H1 (cell line): Measurements from ENCODE around the gene CEACAM8. TPM values are rescaled to one million over a fixed set of nuclear protein-coding genes. Genes with fewer than 3 reads are reported as not detected.

Source experiments
- CTCF ChIA-PET: fragments of 300-600 bp; sonication (Branson Sonifier 250); formaldehyde crosslinking; loops from one replicate; lab custom pipeline; 2021; ENCODE audit not compliant: partially characterized antibody; lab: Charles Lee
- POLR2A ChIA-PET: fragments of 300-600 bp; sonication (Branson Sonifier 250); formaldehyde crosslinking; loops from one replicate; lab custom pipeline; 2021; ENCODE audit warnings: inconsistent platforms; ENCODE audit not compliant: partially characterized antibody; lab: Charles Lee
- DNase-seq, 2 experiments: peaks; one replicate each; pipeline versions ENCODE4 v3.0.0 to v3.0.0-alpha.2; 2010 to 2022; ENCODE audit warnings: low spot score in 2 of 2, low read depth in 1 of 2, mixed read lengths in 1 of 2
- FAIRE-seq: peaks from 2 replicates; lab custom pipeline; 2011; peaks lifted over from hg19 to GRCh38; lab: Jason Lieb, UNC
- H2AFZ ChIP-seq: 2 replicates; pipeline ENCODE4 v1.8.1; 2012; ENCODE audit warnings: low read length, inconsistent platforms
- H2AK5ac ChIP-seq: 2 replicates; pipeline ENCODE4 v1.6.1; 2013; ENCODE audit warnings: low read depth, low read length
- H2BK120ac ChIP-seq: replicated peaks from 2 replicates; pipeline ENCODE3; 2013; ENCODE audit warnings: low read depth, low read length, inconsistent platforms
- H2BK12ac ChIP-seq: 2 replicates; pipeline ENCODE4 v1.6.1; 2013; ENCODE audit warnings: low read depth, low read length
- H2BK15ac ChIP-seq: 2 replicates; pipeline ENCODE4 v1.6.1; 2013; ENCODE audit warnings: low read length
- H2BK20ac ChIP-seq: 2 replicates; pipeline ENCODE4 v1.6.1; 2013; ENCODE audit warnings: low read length
- H2BK5ac ChIP-seq: 2 replicates; pipeline ENCODE4 v1.6.1; 2013; ENCODE audit warnings: low read depth, low read length
- H3K14ac ChIP-seq: 2 replicates; pipeline ENCODE4 v1.6.1; 2013; ENCODE audit warnings: inconsistent platforms; ENCODE audit not compliant: insufficient read length
- H3K18ac ChIP-seq: 2 replicates; pipeline ENCODE4 v1.6.1; 2013; ENCODE audit warnings: low read length; ENCODE audit errors: extremely low read depth
- H3K23ac ChIP-seq: 2 replicates; pipeline ENCODE4 v1.6.1; 2013; ENCODE audit warnings: inconsistent platforms; ENCODE audit not compliant: insufficient read length
- H3K23me2 ChIP-seq: 2 replicates; pipeline ENCODE4 v1.6.1; 2013; ENCODE audit warnings: low read depth, low read length
- H3K27ac ChIP-seq: 2 replicates; pipeline ENCODE4 v1.6.1; 2011; ENCODE audit warnings: low read depth, low read length, inconsistent platforms
- H3K27me3 ChIP-seq, 4 experiments: replicated peaks in 1 of 4; 1 replicate in 1 of 4; 2 replicates in 3 of 4; pipeline versions ENCODE4 v1.6.1 to v1.8.1; 2011 to 2013; ENCODE audit warnings: low read length in 3 of 4, mild to moderate bottlenecking in 3 of 4, inconsistent platforms in 2 of 4, mixed read lengths in 2 of 4, moderate library complexity in 1 of 4; ENCODE audit not compliant: control insufficient read depth in 3 of 4, insufficient read depth in 3 of 4; ENCODE audit errors: extremely low read depth in 1 of 4
- H3K36me3 ChIP-seq, 4 experiments: 2 replicates each; pipeline versions ENCODE4 v1.6.1 to v1.8.1; 2011 to 2013; ENCODE audit warnings: mild to moderate bottlenecking in 4 of 4, low read length in 3 of 4, moderate library complexity in 2 of 4, control low read depth in 1 of 4, inconsistent platforms in 1 of 4; ENCODE audit not compliant: insufficient read depth in 4 of 4, control insufficient read depth in 2 of 4
- H3K4ac ChIP-seq: replicated peaks from 2 replicates; pipeline ENCODE3; 2013; ENCODE audit warnings: low read length, low read depth, mixed read lengths, inconsistent platforms; ENCODE audit not compliant: insufficient read length
- H3K4me1 ChIP-seq, 4 experiments: replicated peaks in 1 of 4; 1 replicate in 1 of 4; 2 replicates in 3 of 4; pipeline versions ENCODE4 v1.6.1 to v1.8.1; 2011 to 2013; ENCODE audit warnings: low read length in 3 of 4, inconsistent platforms in 2 of 4, mixed read lengths in 1 of 4; ENCODE audit not compliant: insufficient read depth in 4 of 4, control insufficient read depth in 3 of 4
- H3K4me2 ChIP-seq, 2 experiments: 2 replicates each; pipeline versions ENCODE4 v1.6.1 to v1.8.1; 2011 to 2013; ENCODE audit warnings: low read depth in 2 of 2, low read length in 2 of 2, control low read depth in 1 of 2, inconsistent platforms in 1 of 2, mild to moderate bottlenecking in 1 of 2; ENCODE audit not compliant: insufficient read depth in 1 of 2
- H3K4me3 ChIP-seq, 4 experiments: fragments of 200-600, 300-600 bp in 1 of 4; sonication (generic), shearing (Covaris generic), sonication (Bioruptor Twin) in 1 of 4; 2 replicates each; pipeline versions ENCODE4 v1.5.1 to v1.8.1; 2011 to 2016; ENCODE audit warnings: low read length in 4 of 4, low read depth in 3 of 4, control low read depth in 2 of 4, inconsistent platforms in 2 of 4, mild to moderate bottlenecking in 2 of 4, mixed read lengths in 1 of 4, moderate library complexity in 1 of 4; ENCODE audit not compliant: insufficient read depth in 2 of 4; ENCODE audit errors: extremely low read depth in 1 of 4
- H3K56ac ChIP-seq: replicated peaks from 2 replicates; pipeline ENCODE3; 2013; ENCODE audit warnings: low read depth, mild to moderate bottlenecking, mixed read lengths, low read length, inconsistent platforms; ENCODE audit not compliant: insufficient read length
- H3K79me1 ChIP-seq: 2 replicates; pipeline ENCODE4 v1.6.1; 2013; ENCODE audit warnings: low read depth, low read length, control low read depth
- H3K79me2 ChIP-seq, 2 experiments: 2 replicates each; pipeline versions ENCODE4 v1.6.1 to v1.8.1; 2012 to 2013; ENCODE audit warnings: low read length in 2 of 2, mild to moderate bottlenecking in 2 of 2, inconsistent platforms in 1 of 2; ENCODE audit not compliant: insufficient read depth in 2 of 2, control insufficient read depth in 1 of 2
- H3K9ac ChIP-seq, 4 experiments: replicated peaks in 1 of 4; 1 replicate in 1 of 4; 2 replicates in 3 of 4; pipeline versions ENCODE4 v1.6.1 to v1.8.1; 2011 to 2013; ENCODE audit warnings: low read depth in 3 of 4, low read length in 3 of 4, control low read depth in 2 of 4, mild to moderate bottlenecking in 2 of 4, moderate library complexity in 2 of 4, inconsistent platforms in 1 of 4; ENCODE audit errors: extremely low read depth in 1 of 4
- H3K9me3 ChIP-seq, 2 experiments: 2 replicates each; pipeline versions ENCODE4 v1.6.1 to v1.8.1; 2012 to 2013; ENCODE audit warnings: mild to moderate bottlenecking in 2 of 2, moderate library complexity in 2 of 2, control low read depth in 1 of 2, inconsistent platforms in 1 of 2, low read depth in 1 of 2, low read length in 1 of 2, mixed read lengths in 1 of 2; ENCODE audit not compliant: insufficient read depth in 2 of 2
- H4K20me1 ChIP-seq, 2 experiments: replicated peaks in 1 of 2; 2 replicates each; pipeline versions ENCODE3 to v1.8.1; 2011 to 2013; ENCODE audit warnings: inconsistent platforms in 2 of 2, low read length in 2 of 2, mild to moderate bottlenecking in 1 of 2; ENCODE audit not compliant: insufficient read depth in 2 of 2, control insufficient read depth in 1 of 2
- H4K5ac ChIP-seq: 2 replicates; pipeline ENCODE4 v1.6.1; 2013; ENCODE audit warnings: low read length, low read depth, mixed read lengths, inconsistent platforms; ENCODE audit not compliant: insufficient read length
- H4K8ac ChIP-seq: 2 replicates; pipeline ENCODE4 v1.8.0; 2013; ENCODE audit warnings: mild to moderate bottlenecking, moderate library complexity, low read length, inconsistent platforms; ENCODE audit not compliant: insufficient read depth; ENCODE audit errors: extremely low read depth
- H4K91ac ChIP-seq: replicated peaks from 2 replicates; pipeline ENCODE3; 2013; ENCODE audit warnings: low read length, mixed read lengths, inconsistent platforms; ENCODE audit not compliant: insufficient read length
- BACH1 ChIP-seq: IDR thresholded peaks from 2 replicates; pipeline ENCODE4 v1.6.1; 2012; ENCODE audit warnings: low read length, improper control_type of control experiment
- HDAC2 ChIP-seq, 2 experiments: fragments of 300-600 bp in 1 of 2; sonication (generic) in 1 of 2; IDR thresholded peaks; 2 replicates each; pipeline ENCODE4 v1.6.1; 2011 to 2012; ENCODE audit warnings: low read depth in 2 of 2, low read length in 2 of 2, mild to moderate bottlenecking in 2 of 2, moderate library complexity in 2 of 2, borderline replicate concordance in 1 of 2, inconsistent platforms in 1 of 2
- PHF8 ChIP-seq: fragments of 200-600 bp; sonication (generic); conservative IDR thresholded peaks from 2 replicates; pipeline ENCODE4 v1.7.1; 2012; ENCODE audit warnings: low read depth, mild to moderate bottlenecking, inconsistent platforms, low read length, moderate library complexity
- WGBS, 2 experiments: shearing (Covaris generic) in 1 of 2; methylation state at CpG; one replicate each; pipeline versions ENCODE4 v1.1.6 to v1.1.7; 2013 to 2015; ENCODE audit warnings: low lambda C conversion rate in 2 of 2, mixed read lengths in 2 of 2, inconsistent platforms in 1 of 2, low coverage in 1 of 2, missing lambda C conversion rate in 1 of 2; ENCODE audit not compliant: insufficient replicate concordance in 2 of 2, insufficient coverage in 1 of 2, insufficient read length in 1 of 2; ENCODE audit errors: extremely low coverage in 1 of 2, missing lambda C conversion rate in 1 of 2; 5-methylcytosine and 5-hydroxymethylcytosine counted together
- polyA plus RNA-seq, 7 experiments: library from polyadenylated mRNA; depleted of rRNA in 3 of 7; stranded (reverse) in 5 of 7; unstranded in 2 of 7; fragments of >200 nt in 5 of 7; fragments of 200-250 nt in 2 of 7; gene quantifications; 1 replicate in 5 of 7; 2 replicates in 1 of 7; 4 replicates in 1 of 7; pipeline versions ENCODE4 v1.2.1 to v1.2.3, GENCODE V29; 2011 to 2013; ENCODE audit warnings: missing spikeins in 2 of 7, mixed read lengths in 2 of 7
- total RNA-seq: library from RNA; stranded (reverse); fragmentation: NEBNext Ultra II Directional; extraction: Animal tissue kit (Norgen Biotek cat#: 25700); gene quantifications from 2 replicates; pipeline ENCODE4 v1.2.1, GENCODE V29; 2021

CEACAM8 gene
- total and polyA plus RNA-seq, 2 of the 8 experiments (the other 6 are each of a cell fraction or from before 2014, with no cell fraction given), result not detected

DNA sequence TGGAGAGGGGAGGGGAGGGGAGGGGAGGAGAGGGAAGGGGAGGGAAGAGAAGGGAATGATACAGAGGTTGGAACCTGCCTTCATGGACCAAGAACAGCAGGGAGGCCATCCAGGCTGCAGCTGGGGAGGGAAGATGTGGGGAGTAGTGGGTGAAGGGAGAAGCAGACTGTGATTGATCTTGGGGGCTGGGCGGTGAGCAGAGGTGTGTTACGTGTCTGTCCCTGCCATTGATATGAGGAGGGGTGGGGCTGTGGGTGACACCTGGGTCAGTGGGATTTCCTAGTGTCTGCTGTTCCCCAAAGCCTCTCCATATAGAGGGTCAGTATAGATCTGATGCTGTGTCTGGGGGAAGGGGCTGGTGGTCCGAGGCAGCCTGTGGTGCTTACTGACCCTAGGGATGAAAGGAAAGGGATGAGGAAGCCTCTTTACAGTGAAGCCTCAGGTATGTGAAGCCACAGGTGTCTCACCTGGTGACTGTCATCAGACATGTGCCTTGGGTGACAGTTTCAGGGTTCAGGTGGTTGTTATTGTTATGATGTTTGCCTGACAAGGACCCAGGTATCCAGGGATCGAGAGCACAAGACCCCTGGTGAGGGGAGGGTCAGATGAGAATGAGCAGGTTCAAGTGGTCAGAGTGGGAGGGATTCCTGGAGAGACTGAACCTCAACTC is 47.8 kb downstream of the CEACAM8 start:
- FAIRE-seq (no peak), DNase-seq (no peak)
- Histone ChIP-seq H3K79me2 (no peaks in the 10 kb centered on the region), H2BK15ac (no peak overlapping the region), H3K56ac (no peak overlapping the region), H3K18ac (no peak overlapping the region), H2AFZ (no peak overlapping the region), H3K4ac (no peak overlapping the region), H3K27ac (no peak overlapping the region; the same call in 1 of the 2 replicates), H4K5ac (no peak overlapping the region), H3K27me3 (no peaks in the 10 kb centered on the region; a peak in 2 of 7 replicates), H2BK5ac (no peak overlapping the region; the same call in 1 of the 2 replicates), H3K4me3 (no peak overlapping the region), H2BK12ac (no peak overlapping the region), H3K9ac (no peak overlapping the region), H4K8ac (no peak overlapping the region), H2BK20ac (0 out of 2 replicates have a peak overlapping the region, but pooled peaks have one; percentile 80), H3K4me2 (no peak overlapping the region), H4K20me1 (no peaks in the 10 kb centered on the region), H3K23ac (no peak overlapping the region), H3K4me1 (no peaks in the 10 kb centered on the region), H4K91ac (no peak overlapping the region), H3K9me3 (peaks cover 4 to 11% of the 10 kb centered on the region in 2 experiments; a peak in 1 of 4 replicates), H3K14ac (no peak overlapping the region), H3K36me3 (no peaks in the 10 kb centered on the region), H3K23me2 (no peaks in the 10 kb centered on the region), H3K79me1 (no peaks in the 10 kb centered on the region), H2AK5ac (0 out of 2 replicates have a peak overlapping the region, but pooled peaks have one; percentile 13), H2BK120ac (no peak overlapping the region)
- POLR2A ChIA-PET, result no interaction called here
- 86% methylated on average over 4 of the region's 4 CpGs; no CpG with 5 or more reads in 1 of the 2 experiments for WGBS, 2 experiments
- CTCF ChIA-PET, result interaction anchor here (1.7 to 2.1 kb wide), 2 partner anchors 18 to 106 kb away, joined by 3 to 7 read pairs; no protein-coding TSS in a partner anchor
- no peak for TF ChIP-seq HDAC2 (IDR thresholded peaks at IDR 0.05; ENCODE audit: borderline replicate concordance in 1 of 2, low read depth in 2 of 2, low read length in 2 of 2)
- TF ChIP-seq BACH1, result no peak
- TF ChIP-seq PHF8, result no peak
